Anterior cingulate cortex (tissue), 58 donors: ENCODE results near the gene BTG2.
A peak's percentile ranks its signal among the peaks of the same experiment; 100 is the strongest.

Experiments
- DNase-seq, 58 donors: peaks; one replicate each; lab custom pipeline; 2025; lab: John Stamatoyannopoulos, UW

BTG2 gene

GRCh38 chr1:203331224-203331623 lies 25.9 kb downstream of the BTG2 start:
- no peak for DNase-seq

GRCh38 chr1:203335503-203335902 lies 30.2 kb downstream of the BTG2 start:
- peak in 1 of 58 donors; percentile 19 for DNase-seq

GRCh38 chr1:203336097-203336496 lies 30.8 kb downstream of the BTG2 start:
- DNase-seq = no peak

- DNase-seq = peak in 39 of 58 donors; percentile 10 to 64 (median 38)
Observed at GRCh38 chr1:203338335-203339036, 33.2 kb downstream of the BTG2 start.

GRCh38 chr1:203340112-203340790 lies 34.9 kb downstream of the BTG2 start:
- DNase-seq = peak in 52 of 58 donors; percentile 5 to 87 (median 54)

- DNase-seq = peak in 7 of 58 donors; percentile 13 to 36 (median 27)
Observed at GRCh38 chr1:203342192-203342940, 37.0 kb downstream of the BTG2 start.

GRCh38 chr1:203343956-203344754 lies 38.8 kb downstream of the BTG2 start:
- no peak for DNase-seq

GRCh38 chr1:203346060-203346768 lies 40.9 kb downstream of the BTG2 start:
- no peak for DNase-seq

GRCh38 chr1:203346769-203347102 lies 41.4 kb downstream of the BTG2 start:
- DNase-seq = no peak

- no peak for DNase-seq
Observed at GRCh38 chr1:203349166-203349565, 43.8 kb downstream of the BTG2 start.

GRCh38 chr1:203349773-203350524 lies 44.6 kb downstream of the BTG2 start:
- peak in 38 of 58 donors; percentile 19 to 76 (median 47) for DNase-seq

- no peak for DNase-seq
Observed at GRCh38 chr1:203351037-203351625, 45.8 kb downstream of the BTG2 start, which contains the start of gene FMOD. FMOD (minus strand) TSS chr1:203351122; CDS start chr1:203348270, 2,852 bp downstream.

- DNase-seq = no peak
Observed at GRCh38 chr1:203353486-203353885, 48.2 kb downstream of the BTG2 start.

- DNase-seq = no peak
Observed at GRCh38 chr1:203354246-203354645, 48.9 kb downstream of the BTG2 start.

- no peak for DNase-seq
Observed at GRCh38 chr1:203359010-203359571, 53.8 kb downstream of the BTG2 start.
